ENCODE data around the gene JTB.

Gene JTB

DNA sequence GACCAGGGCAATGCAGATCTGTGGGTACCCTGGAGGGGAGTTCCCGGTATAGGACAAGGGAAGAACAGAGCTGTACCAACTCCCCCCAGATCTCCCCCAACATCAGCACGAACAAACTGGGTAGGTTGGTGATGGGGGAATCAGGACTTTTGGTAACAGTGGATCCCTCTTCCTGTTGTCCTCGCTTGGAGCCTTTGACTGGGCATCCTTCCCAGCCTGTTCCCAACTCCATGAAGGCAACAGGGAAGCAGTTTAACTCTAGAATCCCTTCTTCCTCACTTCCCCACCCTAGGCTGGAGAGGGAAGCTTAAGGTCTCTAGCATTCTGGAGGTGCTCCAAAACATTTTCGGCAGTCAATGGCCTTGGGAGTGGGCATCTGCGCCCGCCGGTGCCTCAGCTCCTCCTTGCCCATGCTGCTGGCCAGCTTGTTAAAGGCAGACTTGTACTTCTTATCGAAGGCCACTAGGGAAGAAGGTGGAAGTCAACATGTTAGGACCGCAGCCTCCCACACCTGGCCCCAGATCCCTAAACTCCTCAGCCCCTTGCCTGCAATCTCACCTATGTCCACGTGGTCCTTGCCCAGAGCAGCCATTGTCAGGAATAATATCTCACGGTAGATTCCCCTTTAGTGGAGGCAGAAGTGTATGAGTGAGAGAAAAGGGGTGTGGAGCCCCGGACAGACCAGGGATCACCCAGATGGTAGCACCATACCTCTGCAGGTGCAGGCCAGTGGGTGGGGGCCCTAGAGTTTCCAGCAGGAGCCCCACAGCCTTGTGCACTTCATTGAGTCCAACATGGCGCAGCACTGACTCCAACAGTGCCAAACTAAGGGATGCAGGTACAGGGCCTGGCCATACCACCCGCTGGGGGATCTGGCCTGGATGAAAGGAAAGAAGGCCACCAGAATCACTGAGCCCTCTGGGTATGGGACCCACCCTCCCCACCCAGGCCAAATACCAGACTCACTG lies 47.2 kb downstream of the JTB start:
- no peak for DNase-seq

- no peak for DNase-seq
These were observed 48.0 kb downstream of the JTB start for GRCh38 chr1:153929426-153929825.

DNA sequence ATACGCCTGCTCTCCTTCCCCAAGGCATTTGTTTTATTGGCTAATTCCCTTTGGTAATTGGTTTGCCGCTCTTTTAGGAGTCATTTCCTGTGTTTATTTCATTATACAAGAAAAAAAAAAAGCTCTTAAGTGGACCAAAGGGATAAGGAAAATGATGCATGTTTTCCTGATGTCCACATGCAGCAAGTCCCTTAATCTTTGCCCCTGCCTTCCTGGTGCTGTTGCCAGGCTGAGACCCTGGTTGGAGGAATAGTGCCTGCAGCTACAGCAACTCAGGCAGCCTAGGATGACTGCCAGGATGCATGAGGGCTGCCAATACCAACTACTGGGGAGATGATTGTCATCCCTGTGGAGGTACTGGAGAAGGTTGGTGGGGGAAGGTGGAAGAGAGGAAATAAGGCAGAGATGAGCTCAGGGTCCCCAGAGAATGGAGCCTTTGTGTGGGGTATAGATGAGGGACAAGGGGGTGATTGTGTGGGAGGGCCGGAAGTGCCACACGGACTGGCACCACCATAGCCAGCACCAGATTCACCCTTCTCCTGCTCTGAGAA lies 48.6 kb downstream of the JTB start:
- DNase-seq, result no peak

DNA sequence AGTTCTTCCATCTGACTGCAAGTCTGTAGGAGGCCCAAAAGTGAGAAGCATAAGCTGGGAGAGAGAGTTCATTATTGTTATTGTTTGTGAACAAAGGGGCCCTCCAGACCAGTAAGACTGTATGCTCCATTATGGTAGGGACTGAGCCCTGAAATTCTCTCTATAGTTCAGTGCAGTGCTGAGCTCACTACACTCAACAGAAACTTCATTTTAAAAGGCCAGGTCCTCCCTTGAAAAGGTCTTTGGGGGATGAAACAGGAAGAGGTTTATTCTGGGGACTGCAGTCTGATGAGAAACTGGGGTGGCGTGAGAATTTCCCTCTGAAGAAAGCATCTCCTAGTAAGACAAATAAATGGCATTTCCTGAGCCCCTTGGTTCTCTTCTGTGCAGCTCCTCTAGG lies 49.2 kb downstream of the JTB start:
- DNase-seq, result no peak

DNA sequence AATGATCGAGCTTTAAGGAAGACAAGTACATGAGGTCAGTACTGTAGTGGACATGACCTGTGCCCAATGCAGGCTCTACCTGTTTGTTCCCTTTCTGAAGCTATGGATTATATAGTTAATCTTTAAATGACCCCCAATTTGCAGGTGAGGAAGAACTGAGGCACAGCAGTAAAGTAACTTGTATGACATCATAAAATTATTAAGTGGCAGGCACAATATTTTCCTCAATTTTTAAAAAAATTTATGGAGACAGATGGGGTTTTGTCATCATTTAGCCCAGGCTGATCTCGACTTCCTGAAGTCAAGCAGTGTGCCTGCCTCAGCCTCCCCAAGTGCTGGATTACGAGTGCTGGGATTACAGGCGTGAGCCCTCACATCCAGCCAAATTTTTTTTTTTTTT lies 51.1 kb downstream of the JTB start:
- DNase-seq, result no peak

All from fibroblast of upper back skin (primary cell).